GM18907 (cell line): ENCODE data around the gene CRIP2.

Source experiments
- ATAC-seq: cut with Tn5 transposase; IDR thresholded peaks from one replicate; pipeline ENCODE4 v1.9.1; 2021; ENCODE audit warnings: mild to moderate bottlenecking, moderate library complexity; ENCODE audit not compliant: unreplicated experiment

The CRIP2 gene

DNA sequence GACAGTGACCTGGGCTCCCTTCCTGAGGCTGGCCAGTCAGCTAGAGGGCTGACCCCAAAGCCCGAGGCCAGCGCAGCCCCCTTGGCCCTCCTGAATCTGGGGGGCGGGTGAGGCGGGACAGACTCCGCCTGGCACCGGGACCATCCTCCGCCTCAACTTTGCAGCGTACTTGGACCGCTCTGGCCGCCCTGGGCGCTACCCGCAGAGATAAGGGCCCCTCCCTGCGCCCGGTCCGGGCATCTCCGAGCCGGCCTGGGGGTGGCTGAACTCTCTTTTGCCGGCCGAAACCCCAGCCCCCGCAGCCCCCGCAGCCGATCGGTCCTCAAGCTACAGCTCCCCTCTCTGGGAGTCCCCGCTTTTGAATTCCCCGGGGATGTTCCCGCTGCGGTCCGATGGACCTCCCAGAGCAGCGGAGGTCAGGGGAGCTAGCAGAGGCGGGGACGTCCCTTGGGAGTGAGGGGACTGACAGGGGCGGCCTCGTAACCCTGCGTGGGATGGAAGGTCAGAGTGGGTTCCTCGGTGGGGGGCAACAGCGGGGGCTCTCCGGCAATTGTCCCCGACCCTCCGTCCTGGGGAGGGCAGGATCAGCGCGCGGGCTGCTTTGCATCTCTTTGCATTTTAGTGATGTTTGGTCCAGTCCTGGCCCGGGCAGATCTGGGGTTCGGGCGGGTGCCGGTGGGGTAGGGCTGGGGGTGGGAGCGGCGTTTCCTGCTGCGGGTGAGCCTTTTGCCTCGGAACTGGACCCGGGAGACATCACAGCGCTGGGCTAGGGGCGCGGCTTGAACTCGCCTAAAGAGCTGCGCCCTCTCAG, 11.7 kb downstream of the CRIP2 start, which contains the start of gene CRIP1:
Gene CRIP1, plus strand, starts transcription at position 724 of the 811 bp plus-strand sequence. CDS start 374 bp downstream, outside the sequence.
- ATAC-seq, result no peak

DNA sequence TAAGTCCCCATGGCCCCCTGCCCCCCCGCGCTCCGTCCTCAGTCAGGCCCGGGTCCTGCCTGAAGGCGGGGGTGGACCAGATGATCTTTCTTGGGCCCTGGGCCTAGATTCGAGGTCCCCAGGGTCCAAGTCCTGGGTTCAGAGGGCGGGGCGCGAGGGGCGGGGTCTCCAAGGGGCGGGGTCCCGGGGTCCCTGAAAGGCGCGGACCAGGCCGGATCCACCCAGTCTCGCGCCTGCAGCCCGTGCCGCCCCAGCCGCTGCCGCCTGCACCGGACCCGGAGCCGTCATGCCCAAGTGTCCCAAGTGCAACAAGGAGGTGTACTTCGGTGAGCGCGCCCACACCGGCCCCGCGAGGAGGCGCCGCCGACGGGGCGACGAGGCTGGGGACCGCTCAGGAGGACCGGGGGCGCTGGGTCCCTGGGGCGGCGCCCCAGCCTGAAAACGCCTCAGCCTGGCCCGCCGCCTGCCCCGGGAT, 12.4 kb downstream of the CRIP2 start:
- no peak for ATAC-seq

DNA sequence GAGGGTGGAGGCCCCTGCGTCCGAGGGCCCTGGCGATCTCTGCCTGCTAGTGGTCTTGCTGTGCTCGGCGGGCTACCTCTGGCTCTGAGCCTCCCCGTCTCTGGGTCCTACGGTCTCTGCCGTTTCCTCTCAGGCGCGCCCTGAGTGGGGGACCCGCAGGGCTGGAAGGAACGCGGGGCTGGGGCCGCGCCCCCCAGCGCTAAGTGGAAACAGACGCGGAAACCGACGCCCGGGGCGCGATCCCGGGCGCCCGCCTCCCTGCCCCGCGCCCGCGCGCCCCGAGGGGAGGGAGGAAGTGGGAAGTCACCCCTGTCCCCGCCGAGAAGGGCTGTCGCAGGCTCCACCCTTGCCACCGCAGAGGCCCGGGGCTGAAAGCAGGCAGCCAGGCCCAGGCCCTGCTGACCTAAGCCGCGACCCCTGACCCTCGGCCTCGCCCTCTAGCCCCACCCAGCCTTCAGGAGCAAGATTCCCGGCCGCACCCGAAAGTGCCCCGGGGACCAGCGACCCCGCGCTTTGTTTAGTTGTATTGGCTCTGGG, 12.9 kb downstream of the CRIP2 start:
- no peak for ATAC-seq

DNA sequence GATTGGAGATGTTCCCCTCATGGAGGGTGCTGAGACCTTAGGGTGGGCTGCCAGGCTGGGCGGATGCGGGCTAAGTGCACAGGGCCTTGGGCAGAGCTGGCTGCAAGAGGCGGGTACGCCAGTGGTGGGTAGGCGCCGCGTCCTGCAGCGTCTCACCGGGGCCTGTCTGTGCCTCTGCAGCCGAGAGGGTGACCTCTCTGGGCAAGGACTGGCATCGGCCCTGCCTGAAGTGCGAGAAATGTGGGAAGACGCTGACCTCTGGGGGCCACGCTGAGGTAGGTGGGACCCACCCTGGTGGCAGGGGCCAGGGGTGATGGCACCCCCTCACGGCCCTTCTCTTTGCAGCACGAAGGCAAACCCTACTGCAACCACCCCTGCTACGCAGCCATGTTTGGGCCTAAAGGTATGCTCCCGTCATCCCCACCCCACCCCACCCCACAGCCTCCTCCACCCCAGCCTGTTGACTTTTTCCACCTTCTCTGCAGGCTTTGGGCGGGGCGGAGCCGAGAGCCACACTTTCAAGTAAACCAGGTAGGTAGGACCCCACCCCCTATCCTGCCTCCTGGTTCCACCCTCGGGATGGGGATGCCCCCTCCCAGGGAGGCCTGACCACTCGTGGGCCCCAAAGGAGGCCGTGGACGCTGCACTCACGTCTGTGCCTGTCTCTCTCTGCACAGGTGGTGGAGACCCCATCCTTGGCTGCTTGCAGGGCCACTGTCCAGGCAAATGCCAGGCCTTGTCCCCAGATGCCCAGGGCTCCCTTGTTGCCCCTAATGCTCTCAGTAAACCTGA, 13.6 kb downstream of the CRIP2 start:
- ATAC-seq, result no peak

DNA sequence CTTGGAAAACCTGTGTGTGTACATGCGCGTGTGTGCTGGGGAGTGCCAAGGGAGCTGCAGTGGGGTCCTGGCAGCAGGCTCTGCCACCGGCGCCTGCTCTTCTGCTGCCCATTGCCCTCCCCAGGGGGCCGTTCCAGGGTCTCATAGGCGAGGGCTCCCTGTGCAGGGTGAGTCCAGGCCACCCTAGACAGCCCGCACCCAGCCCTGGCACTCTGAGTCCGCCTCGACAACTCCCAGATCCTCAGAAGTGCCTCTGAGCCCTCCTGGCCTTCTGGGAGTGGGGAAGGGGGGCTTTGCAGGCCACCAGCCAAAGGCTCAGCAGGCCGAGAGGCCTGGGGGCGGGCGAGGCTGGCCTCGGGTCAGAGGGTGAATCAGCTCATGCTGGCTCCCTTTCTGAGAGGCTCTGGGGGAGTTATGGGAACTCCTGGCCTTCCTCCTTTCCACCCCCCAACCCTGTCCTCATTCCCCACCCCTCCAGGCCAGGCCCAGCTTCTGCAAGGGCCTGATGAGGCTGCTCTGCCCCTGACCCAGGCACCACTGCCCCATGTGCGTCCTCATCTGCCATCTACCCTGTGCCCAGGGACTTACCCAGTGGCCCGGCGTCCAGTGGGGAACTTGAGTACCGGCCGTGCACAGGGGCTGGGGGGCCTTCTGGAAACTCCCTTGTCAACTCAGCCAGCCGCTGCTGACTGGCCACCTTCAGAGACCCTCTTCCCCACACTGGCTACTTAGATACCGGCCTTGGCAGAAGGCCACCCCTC, 14.3 kb downstream of the CRIP2 start:
- no peak for ATAC-seq

DNA sequence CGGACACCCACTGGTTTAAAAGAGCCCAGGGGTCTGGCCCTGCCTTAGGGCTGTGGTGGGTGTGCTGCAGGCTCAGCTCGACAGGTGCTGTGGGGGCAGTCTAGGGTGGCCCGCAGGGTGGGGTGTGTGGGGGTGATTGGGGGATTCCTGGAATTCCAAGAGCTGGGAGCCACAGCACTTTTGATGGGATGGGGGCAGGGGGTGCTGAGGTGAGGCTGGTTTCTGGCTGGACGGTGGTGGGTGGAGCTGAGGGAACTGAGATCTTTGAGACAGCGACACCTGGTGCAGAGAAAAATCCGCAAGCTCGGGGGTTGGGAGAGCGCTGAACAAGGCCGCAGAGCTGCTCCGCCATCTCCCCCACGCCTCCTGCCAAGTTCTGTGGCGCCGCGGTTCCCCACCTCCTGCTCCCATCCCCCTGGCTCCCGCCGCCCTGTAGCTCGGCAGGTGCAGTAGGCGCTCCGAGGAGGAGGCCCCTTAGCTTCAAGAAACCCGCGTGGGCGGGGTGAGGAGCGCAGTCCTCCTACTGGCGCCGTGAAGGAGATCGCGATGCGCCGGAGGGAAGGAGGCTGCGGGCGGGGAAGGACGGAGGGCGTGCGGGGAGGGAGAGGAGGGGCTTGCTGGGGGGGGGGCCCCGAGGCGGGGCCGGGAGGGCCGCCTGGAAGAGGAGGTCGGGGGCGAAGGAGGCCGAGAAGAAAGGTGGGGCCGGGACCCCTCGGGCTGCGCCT, 15.1 kb downstream of the CRIP2 start:
- no peak for ATAC-seq

DNA sequence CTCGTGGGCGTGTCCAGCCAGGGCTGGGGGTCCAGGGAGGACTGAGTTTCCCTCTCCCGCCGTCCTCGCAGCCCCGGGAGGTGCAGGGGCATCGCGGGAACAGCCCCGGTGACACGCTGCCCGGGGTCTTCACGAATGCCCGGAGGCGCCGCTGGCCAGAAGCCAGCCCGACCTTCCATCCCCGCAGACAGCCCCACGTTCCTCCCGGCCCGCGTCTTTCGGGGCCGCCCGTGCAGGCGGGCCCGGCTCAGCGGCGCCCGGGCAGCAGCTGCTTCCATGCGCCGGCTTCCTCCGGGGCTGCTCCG, 15.6 kb downstream of the CRIP2 start:
- peak; percentile 0 for ATAC-seq

DNA sequence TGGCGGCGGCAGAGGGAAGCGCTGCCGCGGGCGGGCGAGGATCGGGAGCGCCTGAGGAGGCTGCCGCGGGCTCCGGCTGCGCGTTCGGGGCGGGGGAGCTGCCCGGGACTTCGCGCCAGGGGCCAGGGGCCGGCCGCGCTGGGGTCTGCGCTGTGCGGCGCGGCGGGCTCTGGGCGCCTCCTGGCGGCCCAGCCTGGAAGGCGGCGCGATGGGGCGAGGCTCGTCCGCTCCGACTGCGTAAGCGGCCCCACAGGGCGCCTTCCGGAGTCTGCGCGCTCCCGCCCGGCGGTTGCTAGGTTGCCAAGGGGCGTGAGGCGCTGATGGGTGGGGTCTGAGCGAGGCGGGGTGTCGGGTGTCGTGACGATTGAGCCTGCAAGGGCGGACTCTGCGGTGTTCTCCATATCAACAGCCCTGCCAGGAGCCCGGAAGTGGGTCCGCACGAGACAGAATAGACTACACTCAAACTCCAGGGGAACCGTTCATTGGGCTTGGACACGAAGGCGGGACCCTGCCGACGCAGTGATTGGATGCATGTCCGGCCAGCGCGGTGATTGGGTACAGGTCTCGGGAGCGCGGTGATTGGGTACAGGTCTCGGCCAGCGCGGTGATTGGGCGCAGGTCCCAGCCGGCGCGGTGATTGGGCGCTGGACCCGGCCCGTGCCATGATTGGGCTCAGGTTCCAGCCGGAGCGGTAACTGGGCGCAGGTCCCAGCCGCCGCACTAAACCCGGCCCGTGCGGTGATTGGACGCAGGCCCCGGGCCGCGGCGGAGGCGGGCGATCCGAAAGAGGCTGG, 16.1 kb downstream of the CRIP2 start, which contains the start of gene TEDC1:
Gene TEDC1, plus strand, starts transcription at position 675 of the 794 bp plus-strand sequence. CDS start 130 bp downstream, outside the sequence.
- peak; percentile 71 for ATAC-seq

DNA sequence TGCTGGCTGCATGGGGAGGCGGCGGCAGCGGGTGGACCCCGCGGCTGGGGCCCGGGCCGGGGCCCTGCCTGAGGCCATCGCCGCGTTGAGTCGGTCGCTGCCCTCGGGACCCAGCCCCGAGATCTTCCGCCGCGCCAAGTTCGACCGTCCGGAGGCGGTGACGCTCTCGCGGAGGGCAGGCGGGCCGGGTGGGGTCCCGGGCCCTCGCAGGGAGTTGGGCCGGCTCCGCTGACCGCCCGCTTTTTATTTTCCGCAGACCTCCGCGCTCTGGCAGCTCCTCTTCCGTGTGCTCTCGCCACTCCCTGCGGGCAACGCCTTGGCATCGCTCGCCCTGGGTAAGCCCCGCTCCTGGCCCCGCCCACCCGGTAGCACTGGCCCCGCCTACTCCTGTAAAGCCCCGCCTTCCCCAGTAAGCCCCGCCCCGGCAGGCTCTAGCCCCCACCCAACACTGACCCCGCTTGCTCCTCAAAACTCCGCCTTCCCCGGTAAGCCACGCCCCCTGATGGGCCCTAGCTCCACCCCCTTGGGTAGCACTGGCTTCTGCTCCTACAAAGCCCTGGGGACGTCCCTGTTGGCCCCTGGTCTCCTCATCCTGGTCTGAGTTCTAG, 16.8 kb downstream of the CRIP2 start:
- ATAC-seq, result peak; percentile 14

DNA sequence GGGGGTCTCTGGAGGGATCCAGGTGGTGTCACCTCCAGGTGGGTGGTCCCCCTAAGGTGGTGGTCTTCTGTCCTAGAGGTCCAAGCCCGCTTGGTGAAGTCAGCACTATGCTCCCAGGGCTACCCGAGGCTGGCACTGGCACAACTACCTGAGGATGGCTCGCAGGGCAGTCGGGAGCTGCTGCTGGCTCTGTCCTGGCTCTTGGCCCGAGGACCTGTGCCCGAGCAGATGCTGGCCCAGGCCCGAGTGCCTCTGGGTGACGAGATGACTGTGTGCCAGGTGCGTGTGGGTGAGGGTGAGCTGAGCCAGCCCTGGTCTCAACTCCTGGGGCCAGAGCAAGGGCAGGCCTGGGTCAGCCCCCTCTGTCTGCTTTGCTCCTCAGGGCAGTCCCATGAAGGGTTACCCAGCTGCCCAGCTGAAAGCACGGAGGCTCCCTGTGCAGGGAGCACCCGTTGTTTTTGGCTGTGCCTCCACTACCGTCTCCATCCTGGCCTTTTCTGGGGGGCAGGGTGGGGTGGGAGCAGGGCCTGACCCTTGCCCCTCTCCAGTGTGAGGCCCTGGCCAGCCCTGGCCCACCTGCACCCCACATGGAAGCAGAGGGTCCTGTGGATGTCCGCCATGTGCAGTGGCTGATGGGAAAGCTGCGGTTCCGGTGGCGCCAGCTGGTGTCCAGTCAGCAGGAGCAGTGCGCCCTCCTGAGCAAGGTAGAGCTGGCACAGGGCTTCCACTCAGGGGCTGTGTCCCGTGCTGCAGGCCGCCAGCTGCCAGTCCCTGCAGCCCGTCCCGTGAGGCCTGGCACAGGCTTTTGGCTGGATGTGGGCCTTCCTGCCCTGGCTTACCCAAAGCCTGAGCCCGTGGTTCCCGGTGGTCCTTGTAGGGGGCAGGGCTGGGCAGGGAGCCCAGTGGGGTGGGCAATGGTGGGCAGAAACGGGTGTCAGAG, 17.7 kb downstream of the CRIP2 start:
- no peak for ATAC-seq

DNA sequence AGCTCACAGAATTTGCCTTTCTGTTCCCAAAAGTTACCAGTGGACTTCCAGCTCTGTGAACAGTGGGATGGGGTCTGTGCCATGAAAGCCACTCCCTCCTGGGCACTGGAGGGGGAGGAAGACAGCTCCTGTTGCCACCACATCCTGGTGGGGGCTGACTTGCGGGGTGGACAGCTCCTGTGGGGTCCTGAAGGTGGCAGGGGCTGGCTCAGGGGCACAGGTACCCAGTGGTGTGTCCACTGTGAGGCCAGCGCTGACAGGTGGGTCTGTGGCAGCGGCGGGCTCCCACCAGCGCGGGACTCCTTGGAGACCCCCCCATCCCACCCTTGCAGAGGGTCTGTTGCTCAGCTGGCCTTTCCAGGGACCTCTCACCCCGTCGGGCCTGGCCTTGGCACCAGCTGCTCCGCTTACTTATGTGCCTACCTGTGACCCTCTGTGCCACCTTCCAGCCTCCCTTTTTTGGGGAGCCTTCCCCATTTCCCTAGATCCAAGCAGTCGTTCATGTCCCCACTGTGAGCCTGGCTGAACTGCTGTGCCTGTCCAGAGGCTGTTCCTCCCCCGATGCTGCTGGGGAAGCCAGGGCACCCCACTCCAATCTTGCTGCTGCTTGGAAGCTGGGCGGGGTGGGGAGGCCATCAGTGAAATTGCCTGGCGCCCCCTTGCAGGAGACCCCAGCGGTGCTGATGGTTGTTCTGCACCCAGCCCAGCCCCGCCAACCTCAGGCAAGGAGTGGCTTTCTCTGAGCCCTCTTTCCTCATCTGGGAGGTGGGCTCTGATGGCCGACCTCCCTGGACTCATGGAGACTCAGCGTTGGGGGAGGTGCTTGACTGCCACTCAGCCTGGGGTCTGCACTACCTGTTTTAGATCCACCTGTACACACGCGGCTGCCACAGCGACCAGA, 18.6 kb downstream of the CRIP2 start:
- no peak for ATAC-seq

DNA sequence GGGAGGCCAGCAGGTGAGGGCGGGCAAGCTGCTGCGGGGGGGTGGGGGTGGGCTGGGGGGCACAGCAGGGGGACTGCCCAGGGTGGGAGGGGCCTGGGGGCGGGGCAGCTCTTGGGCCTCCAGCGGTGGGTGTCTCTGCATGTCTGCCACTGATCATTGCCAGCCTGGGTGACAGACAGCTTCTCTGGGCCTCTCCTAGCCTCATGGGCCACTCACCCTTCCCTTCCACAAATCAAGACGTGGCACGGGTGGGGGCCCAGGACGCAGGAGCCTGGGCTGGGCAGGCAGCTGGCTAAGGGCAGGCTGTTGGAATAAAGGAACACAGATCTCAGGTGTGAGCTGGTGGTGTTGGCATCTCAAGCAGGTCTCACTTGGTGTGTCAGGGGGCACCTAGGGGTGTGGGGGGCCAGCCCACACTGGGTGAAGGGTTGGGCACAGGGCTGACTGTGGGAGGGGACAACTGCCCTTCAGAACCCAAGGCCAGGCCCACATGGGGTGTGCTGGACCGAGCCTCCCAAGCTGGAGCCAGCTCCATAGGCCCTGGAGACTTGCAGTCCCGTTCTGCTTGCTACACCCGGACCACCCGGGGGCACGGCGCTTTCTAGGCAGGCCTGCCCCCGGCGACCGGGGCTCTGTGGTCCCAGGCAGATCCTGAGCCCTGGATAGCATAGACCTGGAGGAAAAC, 19.4 kb downstream of the CRIP2 start:
- ATAC-seq, result no peak

DNA sequence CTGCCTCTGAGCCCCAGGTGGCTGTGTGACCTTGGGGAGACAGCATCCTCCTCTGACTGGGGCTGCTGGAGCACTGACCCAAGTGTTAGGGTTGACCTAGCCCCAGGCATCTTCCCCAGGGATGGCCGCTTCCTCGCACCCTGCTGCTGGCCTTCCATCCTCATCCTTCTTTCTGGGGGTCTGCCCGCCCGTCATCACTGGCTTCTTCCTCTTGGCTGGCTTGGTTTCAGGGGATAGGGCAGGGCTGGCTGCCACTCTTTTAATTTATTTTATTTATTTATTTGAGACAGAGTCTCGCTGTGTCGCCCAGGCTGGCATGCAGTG, 19.9 kb downstream of the CRIP2 start:
- no peak for ATAC-seq

DNA sequence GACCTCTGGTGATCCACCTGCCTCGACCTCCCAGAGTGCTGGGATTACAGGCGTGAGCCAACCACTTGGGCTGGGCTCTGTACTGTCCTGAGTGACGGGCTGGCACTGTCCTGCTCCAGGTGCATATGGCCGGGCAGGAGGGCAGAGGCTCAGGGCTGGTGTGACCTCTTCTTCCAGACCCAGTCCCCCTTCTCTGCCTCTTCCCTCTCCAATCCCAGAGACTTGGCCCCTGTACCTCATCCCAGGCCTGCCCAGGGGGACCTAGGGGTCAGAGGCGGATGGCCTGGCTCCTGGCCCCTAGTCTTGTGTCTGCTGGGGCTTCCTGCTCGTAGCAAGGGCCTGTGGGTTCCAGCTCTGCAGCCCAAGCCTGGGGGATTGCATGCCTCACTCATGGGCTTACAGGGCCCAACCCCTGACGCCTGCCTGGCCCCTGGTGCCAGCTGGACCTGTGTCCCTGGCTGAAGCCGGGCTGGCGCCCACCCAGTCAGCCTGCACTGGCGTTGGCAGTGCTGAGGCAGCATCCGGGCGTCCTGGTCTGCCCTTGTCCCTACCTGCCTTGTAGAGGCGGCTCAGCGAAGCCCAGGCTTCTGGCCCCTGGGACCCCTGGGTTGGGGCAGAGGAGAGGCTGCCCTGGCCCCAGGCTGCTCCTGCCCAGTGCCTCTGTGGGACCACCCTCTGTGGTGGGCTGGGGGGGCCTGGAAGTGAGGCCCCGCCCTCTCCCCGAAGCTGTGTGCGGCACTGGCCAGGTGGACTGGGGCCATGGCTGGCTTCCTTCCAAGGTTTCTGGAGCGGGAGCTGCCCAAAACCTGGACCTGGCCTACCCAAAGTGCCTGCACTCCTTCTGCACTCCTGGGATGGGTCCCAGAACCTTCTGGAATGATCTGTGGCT, 20.7 kb downstream of the CRIP2 start:
- no peak for ATAC-seq

DNA sequence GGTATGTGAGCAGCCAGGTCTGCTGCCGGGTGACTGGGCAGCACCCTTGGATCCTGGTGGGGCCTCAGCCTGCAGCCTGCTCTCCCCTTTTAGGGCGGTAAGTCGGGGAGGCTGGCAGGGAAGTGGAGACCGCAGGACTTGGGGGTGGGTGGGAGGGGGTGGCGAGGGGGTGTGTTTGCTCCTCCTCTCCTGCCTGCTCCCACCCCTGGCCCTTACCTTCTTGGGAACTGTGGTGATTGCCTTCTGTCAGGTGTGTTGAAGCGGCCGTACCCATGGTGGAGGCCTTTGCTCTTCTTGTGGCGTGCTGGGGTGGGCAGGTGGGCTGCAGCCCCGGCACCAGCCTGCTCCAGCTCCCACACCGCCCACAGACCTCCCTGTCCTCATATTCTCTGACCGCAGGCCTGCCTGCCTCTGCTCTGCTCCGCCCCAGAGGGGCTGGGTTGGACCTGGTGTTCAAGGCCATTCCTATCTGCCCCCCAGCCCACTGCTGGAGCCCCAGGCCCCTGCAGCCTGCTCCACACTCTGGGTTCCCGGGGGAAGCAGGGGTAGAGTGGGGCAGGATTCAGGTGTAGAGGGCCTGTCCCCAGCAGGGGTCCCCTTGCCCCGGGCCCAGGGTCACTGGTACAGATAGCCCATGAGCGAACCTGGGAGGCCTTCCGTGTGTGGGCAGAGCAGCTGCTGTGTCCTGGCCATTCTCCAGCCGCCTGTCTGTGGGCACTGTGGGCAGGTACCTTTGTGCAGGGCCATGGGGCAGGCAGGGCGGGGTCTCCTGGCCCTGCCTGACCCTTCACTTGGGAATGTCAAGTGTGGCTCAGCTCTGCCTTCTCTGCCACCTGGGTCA, 21.6 kb downstream of the CRIP2 start:
- ATAC-seq, result no peak
